Mucosa of rectum (tissue), 2 donors: ENCODE results near the gene COPS3.
A peak's percentile ranks its signal among the peaks of the same experiment; 100 is the strongest.

Experiments used
- H3K27ac ChIP-seq, 2 donors: one replicate each; pipeline ENCODE4 v1.7.0; 2013; ENCODE audit warnings: inconsistent platforms in 2 of 2, low read depth in 2 of 2, low read length in 2 of 2
- H3K27me3 ChIP-seq, 2 donors: one replicate each; pipeline ENCODE4 v1.7.0; 2013; ENCODE audit warnings: low read length in 2 of 2; ENCODE audit not compliant: control insufficient read depth in 2 of 2, insufficient read depth in 2 of 2
- H3K36me3 ChIP-seq, 2 donors: one replicate each; pipeline ENCODE4 v1.7.0; 2013; ENCODE audit warnings: low read length in 2 of 2; ENCODE audit not compliant: control insufficient read depth in 2 of 2, insufficient read depth in 2 of 2
- H3K4me1 ChIP-seq, 2 donors: one replicate each; pipeline ENCODE4 v1.7.0; 2013; ENCODE audit warnings: low read length in 2 of 2, mild to moderate bottlenecking in 1 of 2; ENCODE audit not compliant: control insufficient read depth in 2 of 2, insufficient read depth in 2 of 2
- H3K4me3 ChIP-seq, 2 donors: one replicate each; pipeline ENCODE4 v1.7.0; 2013; ENCODE audit warnings: low read length in 2 of 2
- H3K9ac ChIP-seq, 2 donors: one replicate each; pipeline ENCODE4 v1.7.0; 2013; ENCODE audit warnings: low read length in 2 of 2, low read depth in 1 of 2, mild to moderate bottlenecking in 1 of 2
- H3K9me3 ChIP-seq, 2 donors: one replicate each; pipeline ENCODE4 v1.7.0; 2013; ENCODE audit warnings: low read length in 2 of 2; ENCODE audit not compliant: control insufficient read depth in 2 of 2
- donor health status: healthy.
- donor health status: Normal muscosa, but diverticular disease.

Gene COPS3

DNA sequence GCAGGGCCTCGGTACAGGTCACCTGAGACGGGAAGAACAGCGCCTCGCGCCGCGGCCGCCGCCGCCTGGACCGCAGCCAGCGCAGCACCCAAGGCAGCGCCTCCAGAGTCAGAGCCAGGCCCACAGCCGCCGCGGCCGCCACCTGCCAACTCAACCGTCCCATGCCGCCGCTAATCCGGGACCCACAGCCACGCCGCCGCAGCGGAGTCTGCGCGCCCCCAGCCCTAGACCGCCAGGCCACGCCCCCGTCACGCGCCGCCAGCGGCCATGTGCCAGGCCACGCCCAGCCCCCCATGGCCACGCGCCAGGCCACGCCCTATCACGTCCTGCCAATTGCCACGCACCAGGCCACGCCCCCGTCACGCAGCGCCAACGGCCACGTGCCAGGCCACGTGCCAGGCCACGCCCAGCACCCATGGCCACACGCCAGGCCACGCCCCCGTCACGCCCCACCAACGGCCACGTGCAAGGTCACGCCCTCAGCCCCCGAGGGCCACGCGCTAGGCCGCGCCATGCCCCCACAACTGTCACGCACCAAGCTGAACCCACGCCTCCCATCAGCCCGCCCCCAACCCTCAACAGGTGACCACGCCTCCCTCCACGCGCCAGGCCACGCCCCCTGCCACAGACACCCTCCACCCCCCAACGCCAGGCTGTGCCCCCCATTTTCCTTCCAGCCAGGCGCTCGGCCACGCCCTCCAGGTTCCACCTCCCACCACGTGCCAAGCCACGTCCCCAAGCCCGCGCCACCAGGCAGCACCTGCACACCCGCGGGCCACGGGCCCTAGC is 74.7 kb downstream of the COPS3 start, which contains the start of gene PLD6:
TSS of gene PLD6 (minus strand) at position 210 of the 789 bp plus-strand sequence. CDS start at position 163, 47 bp downstream.
- H3K4me1 ChIP-seq = peaks cover 28 to 32% of the 10 kb centered on the region in 2 donors
- peak within 1 kb of the TSS; percentile 77 to 78 for H3K27ac ChIP-seq
- peaks cover 0 to 3% of the 10 kb centered on the region in 2 donors for H3K36me3 ChIP-seq
- no peaks in the 10 kb centered on the region for H3K27me3 ChIP-seq
- peak within 1 kb of the TSS; percentile 66 to 80 for H3K9ac ChIP-seq
- H3K9me3 ChIP-seq = no peaks in the 10 kb centered on the region
- H3K4me3 ChIP-seq = peak within 1 kb of the TSS; percentile 74 to 76

DNA sequence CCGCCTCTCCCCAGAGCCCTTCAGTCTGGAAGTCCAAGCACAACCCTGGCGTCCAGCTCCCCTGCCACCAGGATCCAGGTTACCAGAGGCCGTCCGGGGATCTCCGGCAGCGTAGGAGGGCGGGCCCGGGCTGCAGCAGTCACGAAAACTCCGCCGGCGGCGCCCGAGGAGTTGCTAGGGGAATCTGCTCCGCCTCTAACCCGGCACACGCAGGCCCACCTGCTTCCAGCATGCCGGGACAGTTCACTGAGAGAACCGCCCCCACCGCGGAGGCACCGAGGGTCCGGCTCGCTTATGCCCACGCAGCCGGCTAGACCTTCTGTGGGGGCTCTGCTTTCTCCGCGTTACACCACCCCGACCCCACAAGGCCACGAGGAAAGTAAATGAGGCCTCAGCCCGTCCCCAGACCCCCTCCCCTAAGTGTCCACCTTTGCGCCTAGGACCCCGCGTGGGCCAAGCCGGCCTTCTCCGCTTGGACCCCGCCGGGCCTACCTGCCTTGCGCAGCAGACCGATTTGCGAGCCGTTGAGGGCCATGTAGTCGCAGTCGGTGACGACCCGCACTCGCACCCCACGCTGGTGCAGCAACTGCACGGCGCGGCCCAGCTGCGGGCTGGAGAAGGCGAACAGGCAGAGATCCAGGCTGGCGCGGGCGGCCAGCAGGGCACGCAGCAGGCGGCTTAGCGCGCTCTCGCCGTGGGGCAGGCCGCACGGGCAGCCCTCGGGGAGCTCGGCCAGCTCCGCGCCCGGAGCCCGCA is 75.5 kb downstream of the COPS3 start:
- Histone ChIP-seq H3K36me3 (no peaks in the 10 kb centered on the region), H3K27me3 (no peaks in the 10 kb centered on the region), H3K9me3 (no peaks in the 10 kb centered on the region), H3K4me3 (peak overlapping the region; percentile 74 to 76), H3K9ac (peak overlapping the region; percentile 66 to 80), H3K27ac (peak overlapping the region; percentile 77 to 78), H3K4me1 (peaks cover 28 to 34% of the 10 kb centered on the region in 2 donors)

DNA sequence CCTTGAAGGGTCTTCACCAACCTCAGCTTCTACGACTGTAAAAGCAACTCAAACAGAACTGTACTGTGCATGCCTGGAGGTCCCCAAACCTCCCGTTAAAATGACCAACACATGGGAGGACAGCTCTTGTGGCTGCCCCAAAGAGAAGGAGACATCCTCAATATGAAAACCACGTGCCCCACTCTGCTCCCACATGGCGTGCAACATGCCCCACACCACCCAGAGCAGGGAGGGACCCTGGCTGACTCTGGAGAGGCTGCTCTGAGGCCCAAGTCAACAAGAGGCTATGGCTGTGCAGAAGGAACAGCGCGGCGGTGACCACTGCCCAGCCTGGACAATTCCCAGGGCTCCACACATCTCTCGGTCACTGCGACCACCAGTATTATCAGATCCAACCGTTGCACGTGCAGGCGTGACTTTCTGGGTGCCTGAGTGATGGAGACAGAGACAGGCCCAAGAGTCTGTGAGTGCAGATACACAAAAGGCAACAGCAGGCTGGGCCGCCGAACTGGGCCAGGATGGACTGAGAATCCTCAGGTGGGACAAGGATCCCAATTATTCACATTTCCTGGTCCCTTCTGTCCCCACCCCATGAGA is 76.3 kb downstream of the COPS3 start:
- H3K4me3 ChIP-seq = peak overlapping the region; percentile 74 to 76
- peaks cover 28 to 34% of the 10 kb centered on the region in 2 donors for H3K4me1 ChIP-seq
- H3K9ac ChIP-seq = peak overlapping the region in 1 of 2 donors; percentile 80
- no peaks in the 10 kb centered on the region for H3K27me3 ChIP-seq
- H3K27ac ChIP-seq = peak overlapping the region in 1 of 2 donors; percentile 12
- H3K9me3 ChIP-seq = no peaks in the 10 kb centered on the region
- H3K36me3 ChIP-seq = no peaks in the 10 kb centered on the region

DNA sequence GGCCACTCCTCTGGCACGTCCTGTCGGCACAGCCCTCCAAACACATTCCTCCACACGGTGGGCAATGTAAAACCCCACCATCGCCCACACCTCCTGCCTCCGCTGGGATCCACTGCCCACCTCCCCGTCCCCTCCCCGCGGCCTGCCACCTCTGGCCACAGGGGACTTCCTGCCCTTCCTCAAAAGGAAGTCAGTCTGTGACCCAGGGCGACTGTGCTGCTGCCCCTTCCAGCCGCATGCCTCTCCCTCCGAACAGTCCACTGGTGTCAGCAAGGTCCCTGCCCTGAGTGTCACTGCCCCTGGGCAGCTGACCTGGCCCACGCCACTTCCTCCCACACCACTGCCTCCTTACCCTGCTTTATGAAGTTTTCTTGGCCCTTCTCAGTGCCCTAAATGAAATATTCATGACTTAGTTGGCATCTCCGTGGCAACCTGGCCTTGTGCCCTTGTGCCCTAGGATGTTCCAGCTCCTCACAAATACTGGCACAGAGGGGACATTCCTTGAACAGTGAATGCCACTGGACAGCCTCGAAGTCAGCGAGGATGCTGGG is 76.9 kb downstream of the COPS3 start:
- no peaks in the 10 kb centered on the region for H3K36me3 ChIP-seq
- no peaks in the 10 kb centered on the region for H3K27me3 ChIP-seq
- peaks cover 28 to 34% of the 10 kb centered on the region in 2 donors for H3K4me1 ChIP-seq
- no peak overlapping the region for H3K9ac ChIP-seq
- no peak overlapping the region for H3K4me3 ChIP-seq
- no peaks in the 10 kb centered on the region for H3K9me3 ChIP-seq
- peak overlapping the region in 1 of 2 donors; percentile 10 for H3K27ac ChIP-seq

DNA sequence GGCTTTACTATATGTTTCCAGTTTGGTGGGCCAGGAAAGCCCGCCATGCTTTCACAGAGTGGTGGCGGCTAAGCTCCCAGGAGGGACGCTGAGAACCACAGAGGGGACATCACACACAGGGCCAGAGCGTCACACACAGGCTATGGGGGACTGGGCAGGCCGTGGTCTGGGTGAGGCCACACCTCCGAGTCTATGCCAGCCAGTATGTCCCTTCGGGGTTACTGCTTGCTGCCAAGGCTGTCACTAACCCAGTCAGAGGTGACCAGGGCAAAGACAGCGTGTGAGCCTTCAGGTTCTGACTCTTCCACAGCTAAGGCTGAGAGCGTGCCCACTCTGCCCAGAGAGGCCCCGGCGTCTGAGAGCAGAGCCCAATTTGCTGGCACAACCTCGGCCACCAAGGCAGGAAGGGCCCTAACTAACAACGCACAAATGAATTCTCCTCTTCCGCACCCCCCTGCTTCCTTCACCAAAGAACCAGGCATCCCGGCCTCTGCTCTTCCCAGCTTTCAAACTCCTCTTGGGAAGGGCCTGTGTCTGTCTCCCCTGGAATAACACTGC is 77.8 kb downstream of the COPS3 start:
- H3K9me3 ChIP-seq = no peaks in the 10 kb centered on the region
- H3K4me1 ChIP-seq = peaks cover 28 to 34% of the 10 kb centered on the region in 2 donors
- H3K4me3 ChIP-seq = no peak overlapping the region
- peak overlapping the region in 1 of 2 donors; percentile 16 for H3K27ac ChIP-seq
- H3K9ac ChIP-seq = no peak overlapping the region
- no peaks in the 10 kb centered on the region for H3K36me3 ChIP-seq
- H3K27me3 ChIP-seq = no peaks in the 10 kb centered on the region

DNA sequence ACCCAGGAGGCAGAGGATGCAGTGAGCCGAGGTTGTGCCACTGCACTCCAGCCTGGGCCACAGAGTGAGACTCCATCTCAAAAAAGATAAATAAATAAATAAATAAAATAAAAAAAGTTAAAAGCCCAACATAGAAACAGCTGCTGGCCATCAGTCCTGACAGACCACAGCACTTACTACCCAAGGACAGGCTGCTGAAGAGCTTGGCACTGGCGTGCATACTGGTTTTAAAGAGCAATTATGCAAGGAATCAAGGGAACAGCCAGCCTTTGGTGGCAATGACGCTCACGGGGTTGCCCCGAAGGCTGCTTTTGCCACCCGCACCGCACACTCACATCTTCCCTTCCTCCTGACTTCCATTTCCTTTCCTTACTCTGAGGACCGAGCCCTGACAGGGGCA is 79.1 kb downstream of the COPS3 start:
- Histone ChIP-seq H3K9ac (no peak overlapping the region), H3K27me3 (no peaks in the 10 kb centered on the region), H3K4me1 (peaks cover 28 to 34% of the 10 kb centered on the region in 2 donors), H3K4me3 (no peak overlapping the region), H3K27ac (peak overlapping the region in 1 of 2 donors; percentile 2), H3K36me3 (no peaks in the 10 kb centered on the region), H3K9me3 (no peaks in the 10 kb centered on the region)

DNA sequence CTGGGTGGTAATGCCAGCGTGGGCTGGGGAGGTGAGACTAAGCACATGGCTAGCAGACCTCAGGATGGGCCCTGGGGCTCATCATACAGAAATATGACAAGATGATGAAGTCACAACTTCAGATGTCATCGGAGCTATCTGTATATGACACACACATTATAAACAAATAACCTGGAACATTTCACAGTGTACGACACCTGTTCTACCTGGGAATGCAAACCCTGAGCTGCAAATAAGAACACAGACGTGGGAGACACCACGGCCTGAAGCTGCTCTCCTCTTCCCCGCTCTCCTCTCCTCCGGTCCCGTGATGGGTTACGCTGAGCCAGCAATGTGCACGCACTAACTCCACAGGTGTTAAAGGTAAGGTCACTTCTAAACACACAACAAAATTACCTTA is 79.8 kb downstream of the COPS3 start:
- Histone ChIP-seq H3K9ac (no peak overlapping the region), H3K9me3 (no peaks in the 10 kb centered on the region), H3K27me3 (no peaks in the 10 kb centered on the region), H3K4me3 (no peak overlapping the region), H3K27ac (peak overlapping the region in 1 of 2 donors; percentile 25), H3K4me1 (peaks cover 22 to 32% of the 10 kb centered on the region in 2 donors), H3K36me3 (no peaks in the 10 kb centered on the region)

DNA sequence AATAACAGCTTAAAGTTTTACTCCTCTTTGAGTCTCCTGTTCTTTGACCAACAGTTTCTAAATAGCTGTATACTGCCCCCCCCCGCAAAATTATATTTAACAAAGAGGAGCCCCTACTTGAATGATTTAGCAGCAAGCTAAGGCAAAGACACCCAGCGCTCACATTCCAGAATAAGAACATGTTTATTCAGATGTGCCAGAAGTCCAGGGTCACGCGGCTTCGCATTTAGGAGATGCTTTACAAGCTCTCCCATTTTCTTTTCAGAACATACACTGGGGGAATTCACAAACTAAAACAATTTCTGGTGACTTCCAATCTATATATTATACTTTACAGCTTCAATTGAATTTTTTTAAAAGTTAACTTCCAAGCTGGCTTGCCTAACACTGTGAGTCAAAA is 80.2 kb downstream of the COPS3 start:
- Histone ChIP-seq H3K9ac (no peak overlapping the region), H3K4me1 (peaks cover 18 to 27% of the 10 kb centered on the region in 2 donors), H3K4me3 (no peak overlapping the region), H3K27ac (peak overlapping the region; percentile 32), H3K36me3 (no peaks in the 10 kb centered on the region), H3K27me3 (no peaks in the 10 kb centered on the region), H3K9me3 (no peaks in the 10 kb centered on the region)

DNA sequence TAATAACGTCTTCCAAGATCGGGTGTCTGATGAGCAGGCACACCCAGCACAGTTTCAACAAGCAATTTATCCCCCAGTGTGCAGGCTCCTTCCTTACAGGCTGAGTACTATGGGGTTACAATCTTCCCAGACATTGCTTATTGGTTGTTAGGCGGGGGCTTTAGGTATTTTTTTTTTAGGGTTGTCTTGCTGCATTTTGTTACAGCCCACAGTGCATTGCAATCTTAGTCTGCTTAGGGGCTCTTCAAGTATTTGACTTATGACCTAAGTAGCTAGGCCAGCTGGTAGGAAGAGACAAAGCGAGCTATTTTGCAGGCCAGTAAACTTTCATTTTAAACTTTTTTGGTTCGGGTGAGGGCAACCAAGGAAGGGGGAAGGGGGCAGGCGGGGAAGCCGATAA is 80.7 kb downstream of the COPS3 start:
- Histone ChIP-seq H3K9me3 (no peaks in the 10 kb centered on the region), H3K27ac (peak overlapping the region; percentile 32), H3K4me3 (no peak overlapping the region), H3K4me1 (peaks cover 12 to 23% of the 10 kb centered on the region in 2 donors), H3K27me3 (no peaks in the 10 kb centered on the region), H3K36me3 (no peaks in the 10 kb centered on the region), H3K9ac (no peak overlapping the region)
